DLD1 (cell line): ENCODE results near the gene SMIM35.

Experiments used
- in situ Hi-C: cut with HindIII; loops from 2 replicates; pipeline ENCODE4 v1.10.0; 2017; ENCODE audit warnings: low sequenced_read_pairs

SMIM35 gene

DNA sequence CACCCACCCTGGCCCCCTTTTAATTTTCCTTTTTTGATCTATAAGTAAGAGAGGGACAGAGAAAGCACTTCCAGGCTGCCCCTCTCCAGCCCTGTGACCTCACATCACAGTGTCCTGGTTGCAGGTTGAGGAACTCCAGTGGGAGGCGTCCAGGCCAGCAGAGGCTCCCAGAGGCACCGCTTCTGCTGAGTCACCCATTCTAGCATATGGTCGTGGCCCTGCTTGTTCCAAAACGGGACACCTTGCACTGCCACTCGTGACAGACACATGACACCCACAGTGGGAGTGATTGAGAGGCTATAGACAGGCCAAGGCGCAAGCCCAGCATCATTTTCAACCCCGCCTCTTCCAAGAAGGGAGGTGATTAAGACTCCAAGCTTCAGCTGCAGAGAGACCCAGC, 25.9 kb downstream of the SMIM35 start:
- in situ Hi-C loops: loop anchor here (25.0 kb wide), 1 partner anchor 249 kb away; the partner anchor contains the start of gene FXYD2

DNA sequence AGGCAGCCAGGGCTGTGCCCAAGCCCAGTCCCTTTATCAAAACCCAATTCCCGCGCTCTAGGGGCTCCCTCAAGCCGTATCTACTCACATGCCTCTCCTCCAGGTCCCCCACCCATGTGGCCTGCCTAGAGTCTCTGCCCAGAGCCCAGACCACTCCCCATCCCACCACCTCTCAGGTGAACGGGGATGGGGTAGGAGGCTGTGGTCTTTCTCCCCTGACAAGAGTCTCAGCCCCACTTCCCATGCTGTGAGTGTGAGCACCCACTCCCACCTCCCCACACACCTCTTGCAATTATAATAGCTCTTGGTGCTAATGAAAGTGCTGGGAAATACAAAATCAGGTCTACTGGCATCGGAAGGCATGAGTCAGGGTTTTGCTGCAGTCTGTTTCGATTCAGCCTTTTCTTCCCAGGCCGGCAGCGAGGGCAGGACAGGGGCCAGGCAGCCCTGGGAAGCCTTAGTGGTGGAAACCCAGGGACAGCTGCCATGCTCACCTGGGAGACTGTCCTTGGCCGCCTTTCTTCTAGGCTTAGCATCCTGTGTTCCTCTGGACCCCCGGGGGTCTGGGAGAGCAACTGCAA, 26.6 kb downstream of the SMIM35 start:
- in situ Hi-C loops: loop anchor here (25.0 kb wide), 1 partner anchor 248 kb away; the partner anchor contains the start of gene FXYD2

DNA sequence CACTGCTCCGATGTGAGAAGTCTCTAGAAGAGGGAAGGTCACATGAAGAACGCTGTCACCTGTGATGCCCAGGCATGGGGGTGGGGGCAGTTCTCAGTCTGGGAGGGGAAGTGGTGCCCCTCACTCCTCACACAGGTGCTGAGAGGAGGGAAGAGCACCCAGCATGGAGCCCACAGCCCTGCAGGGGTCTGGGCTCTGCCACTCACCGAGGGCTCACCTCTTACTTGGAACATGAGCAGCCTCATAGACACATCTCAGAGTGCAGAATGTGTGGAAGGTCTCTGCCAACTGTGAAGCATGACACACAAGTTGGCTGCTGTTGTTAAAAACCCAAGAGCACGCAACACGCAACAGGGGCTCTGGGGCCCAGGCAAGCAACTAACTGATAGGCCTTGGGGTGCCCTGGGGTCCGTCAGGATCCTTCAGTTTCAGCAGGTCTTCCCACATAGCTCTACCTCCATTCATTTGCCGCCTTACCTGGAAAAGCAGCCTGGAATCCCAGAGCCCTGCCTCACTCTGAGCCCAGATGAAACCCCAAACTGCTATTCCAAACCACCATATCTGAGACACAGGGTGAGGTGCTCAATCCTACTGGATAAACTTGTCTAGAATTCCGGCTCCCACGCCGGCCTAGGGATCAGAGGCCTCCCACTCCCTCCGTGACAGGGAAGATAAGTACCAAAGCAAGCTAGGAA, 27.4 kb downstream of the SMIM35 start:
- in situ Hi-C loops: loop anchor here (25.0 kb wide), 1 partner anchor 247 kb away; the partner anchor contains the start of gene FXYD2

DNA sequence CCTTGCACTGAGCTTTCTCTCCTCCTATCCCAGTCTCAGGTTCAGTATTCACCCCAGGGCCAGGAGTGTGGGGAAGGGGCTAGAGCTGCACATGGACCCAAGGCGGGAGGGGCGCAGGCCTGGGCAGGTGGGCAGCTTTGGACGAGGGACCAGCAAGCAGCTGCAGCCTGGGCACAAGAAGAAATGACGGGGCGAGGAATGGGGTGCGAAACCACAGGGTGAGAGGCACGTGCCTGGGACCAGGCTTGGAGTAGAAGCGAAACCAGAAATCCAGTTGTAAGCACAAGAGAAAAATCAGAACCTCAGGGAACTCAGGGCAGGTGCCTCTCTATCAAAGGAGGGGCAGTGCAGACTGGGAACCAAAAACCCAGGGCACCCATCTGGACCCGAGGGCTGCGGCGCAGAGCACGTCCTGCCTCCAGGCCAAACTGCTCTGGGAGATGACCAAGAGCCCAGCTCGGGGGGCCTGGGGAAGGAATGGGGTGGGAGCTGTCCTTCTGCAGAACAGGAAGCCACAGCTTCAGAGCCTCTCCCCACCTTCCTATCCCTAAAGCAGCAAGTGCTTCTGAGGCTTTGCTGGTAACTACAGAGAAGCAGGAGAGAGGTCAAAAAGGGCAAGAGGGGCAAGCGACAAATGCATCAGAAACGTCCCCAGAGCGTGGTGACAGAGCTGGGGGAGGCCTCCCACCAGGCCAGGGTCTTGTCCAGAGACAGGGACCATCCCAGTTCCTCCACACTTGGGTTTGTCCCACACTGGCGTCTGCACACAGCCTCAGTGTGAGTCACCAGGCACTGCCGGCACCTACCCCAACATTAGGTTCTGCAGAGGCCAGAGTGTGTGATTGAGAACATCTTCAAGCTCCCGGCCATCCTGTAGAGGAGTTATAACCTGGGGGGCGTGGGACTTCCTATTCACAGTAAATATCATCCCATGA, 28.2 kb downstream of the SMIM35 start:
- in situ Hi-C loops: loop anchor here (25.0 kb wide), 1 partner anchor 246 kb away; the partner anchor contains the start of gene FXYD2

DNA sequence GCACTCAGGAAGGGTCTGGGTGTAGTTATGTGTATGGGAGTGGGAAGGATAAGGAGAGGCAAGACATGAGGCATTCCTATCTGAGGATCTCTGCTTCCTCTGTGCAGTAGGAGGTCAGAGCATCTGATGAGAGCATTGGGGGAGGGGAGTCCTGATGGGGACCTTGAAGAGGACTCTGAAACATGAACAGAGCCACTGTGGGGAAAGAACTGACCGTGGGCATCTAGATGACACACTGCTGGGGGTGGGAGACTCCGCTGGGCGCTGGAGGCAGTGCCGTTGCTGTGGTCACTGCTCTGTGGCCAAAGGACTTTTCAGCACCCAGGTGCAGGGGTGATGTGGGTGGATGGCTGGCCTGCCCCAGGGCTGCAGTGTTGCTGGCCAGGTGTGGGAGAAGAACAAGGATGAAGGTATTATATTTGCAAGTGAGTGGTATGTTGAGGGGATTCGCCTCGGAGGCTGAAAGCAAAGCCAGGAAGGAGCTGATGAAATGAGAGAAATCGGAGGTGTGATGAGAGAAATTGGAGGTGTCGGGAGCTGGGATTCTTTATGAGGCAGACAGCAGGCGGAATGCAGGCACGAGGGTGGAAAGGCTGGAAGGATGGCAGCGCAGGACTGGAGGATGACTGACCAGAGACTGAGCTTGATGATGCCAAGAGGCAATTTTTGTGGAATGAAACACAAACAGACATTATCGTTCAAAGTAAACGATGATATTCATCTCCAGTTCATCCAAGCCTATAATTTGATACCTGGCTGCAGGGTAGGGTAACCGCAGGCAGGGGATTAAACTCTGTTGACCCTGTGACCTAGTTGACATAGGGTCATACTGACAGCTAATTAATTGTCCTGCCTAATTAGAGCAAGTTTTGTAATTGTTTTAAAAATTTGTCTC, 29.3 kb downstream of the SMIM35 start:
- in situ Hi-C loops: loop anchor here (25.0 kb wide), 1 partner anchor 245 kb away; the partner anchor contains the start of gene FXYD2

DNA sequence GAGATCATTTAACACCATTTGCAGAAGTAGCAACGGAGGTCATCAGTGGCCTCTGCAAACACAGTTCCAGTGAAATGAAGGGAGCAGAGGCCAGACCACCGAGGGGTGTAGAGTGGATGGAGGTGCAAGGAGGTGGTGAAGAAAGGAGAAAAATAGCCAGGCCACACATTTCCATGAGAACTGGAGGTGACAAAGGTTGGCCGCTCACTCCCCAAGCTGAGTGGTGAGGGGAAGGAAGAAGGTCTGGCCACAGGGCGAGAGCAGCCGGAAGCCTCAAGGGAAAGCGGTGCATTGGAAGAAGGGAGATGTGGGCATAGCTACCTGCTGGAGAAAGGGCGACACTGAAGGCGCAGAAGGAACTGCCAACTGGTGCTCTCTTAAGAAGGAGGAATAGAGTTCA, 30.0 kb downstream of the SMIM35 start:
- in situ Hi-C loops: loop anchor here (25.0 kb wide), 1 partner anchor 245 kb away; the partner anchor contains the start of gene FXYD2

DNA sequence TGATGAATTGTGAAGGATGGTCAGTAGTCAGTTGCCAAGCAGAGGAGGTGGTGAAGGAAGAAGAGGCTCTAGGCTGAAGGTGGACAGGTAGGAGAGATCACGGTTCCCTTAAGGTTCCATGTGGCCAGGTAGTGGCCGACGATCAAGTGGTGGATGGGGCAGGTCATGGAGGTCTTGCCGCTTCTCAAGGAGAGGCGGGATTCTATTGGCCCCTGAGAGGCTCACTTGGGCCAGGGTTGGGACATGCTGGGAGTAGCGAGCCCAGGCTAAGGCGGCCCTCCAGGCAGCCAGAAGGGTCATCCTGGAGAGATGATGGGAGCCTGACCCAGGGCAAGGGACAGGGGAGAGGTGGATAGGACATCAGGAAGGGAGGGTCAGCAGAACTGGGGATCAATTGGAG, 30.8 kb downstream of the SMIM35 start:
- in situ Hi-C loops: loop anchor here (25.0 kb wide), 1 partner anchor 244 kb away; the partner anchor contains the start of gene FXYD2

DNA sequence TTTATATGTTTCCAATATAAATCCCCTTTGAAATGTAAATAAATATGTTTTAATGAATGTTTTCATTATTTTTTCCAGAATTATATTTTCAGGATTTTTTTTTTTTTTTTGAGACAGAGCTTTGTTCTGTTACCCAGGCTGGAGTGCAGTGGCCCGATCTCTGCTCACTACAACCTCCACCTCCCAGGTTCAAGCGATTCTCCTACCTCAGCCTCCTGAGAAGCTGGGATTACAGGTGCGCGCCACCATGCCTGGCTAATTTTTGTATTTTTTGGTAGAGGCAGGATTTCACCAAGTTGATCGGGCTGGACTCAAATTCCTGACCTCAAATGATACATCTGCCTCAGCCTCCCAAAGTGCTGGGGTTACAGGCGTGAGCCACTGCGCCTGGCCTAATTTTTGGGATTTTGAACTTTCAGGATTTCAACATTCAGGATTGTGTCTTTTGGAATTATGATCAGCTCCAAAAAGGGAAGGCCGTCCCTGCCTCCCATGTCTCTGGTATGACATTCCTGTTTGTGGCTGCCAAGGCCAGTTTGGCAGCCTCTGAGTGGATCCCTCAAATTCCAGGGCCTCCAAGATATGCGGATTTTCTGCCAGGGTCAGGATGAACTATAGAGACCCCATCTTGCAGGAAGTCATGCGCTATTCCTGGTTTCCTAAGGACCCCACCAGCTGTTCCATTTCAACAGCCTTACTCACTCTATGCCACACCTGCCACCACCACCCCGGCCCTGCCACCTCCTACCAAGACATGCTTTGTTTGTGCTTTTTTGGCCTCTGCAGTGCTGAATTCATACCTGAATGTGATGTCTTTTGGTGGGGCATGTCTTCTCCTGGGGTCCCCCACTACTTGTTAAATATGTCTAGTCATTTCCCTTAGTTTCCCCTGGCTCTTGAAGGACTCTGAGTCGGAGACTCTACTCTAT, 31.8 kb downstream of the SMIM35 start:
- in situ Hi-C loops: loop anchor here (5.0 to 25.0 kb wide), 2 partner anchors 108 to 243 kb away; partner anchors contain the start of gene FXYD2

DNA sequence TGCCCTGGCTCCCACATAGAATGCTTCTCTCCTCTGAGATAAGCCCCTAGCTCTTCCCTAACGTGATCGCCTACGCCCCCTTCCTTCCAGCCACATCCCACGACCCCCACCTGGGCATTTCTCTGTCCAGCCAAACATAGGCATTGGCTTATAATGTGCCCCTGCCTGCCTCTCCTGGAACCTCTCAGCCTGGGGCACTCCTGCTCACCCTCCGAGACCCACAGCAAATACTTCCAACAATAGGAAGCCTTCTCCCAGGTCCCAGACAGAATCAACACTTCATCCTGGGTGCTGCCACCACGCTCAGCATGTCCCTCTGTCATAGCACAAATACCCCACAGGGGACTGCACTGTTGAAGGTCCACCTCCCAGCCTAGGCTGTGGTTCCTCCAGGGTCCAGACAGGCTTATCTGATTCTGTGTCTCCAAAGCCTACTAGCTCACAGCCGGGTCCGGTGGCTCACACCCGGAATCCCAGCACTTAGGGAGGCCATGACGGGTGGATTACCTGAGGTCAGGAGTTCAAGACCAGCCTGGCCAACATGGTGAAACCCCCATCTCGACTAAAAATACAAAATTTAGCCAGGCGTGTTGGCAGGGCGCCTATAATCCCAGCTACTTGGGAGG, 34.1 kb downstream of the SMIM35 start:
- in situ Hi-C loops: loop anchor here (5.0 to 25.0 kb wide), 2 partner anchors 105 to 240 kb away; partner anchors contain the start of gene FXYD2

DNA sequence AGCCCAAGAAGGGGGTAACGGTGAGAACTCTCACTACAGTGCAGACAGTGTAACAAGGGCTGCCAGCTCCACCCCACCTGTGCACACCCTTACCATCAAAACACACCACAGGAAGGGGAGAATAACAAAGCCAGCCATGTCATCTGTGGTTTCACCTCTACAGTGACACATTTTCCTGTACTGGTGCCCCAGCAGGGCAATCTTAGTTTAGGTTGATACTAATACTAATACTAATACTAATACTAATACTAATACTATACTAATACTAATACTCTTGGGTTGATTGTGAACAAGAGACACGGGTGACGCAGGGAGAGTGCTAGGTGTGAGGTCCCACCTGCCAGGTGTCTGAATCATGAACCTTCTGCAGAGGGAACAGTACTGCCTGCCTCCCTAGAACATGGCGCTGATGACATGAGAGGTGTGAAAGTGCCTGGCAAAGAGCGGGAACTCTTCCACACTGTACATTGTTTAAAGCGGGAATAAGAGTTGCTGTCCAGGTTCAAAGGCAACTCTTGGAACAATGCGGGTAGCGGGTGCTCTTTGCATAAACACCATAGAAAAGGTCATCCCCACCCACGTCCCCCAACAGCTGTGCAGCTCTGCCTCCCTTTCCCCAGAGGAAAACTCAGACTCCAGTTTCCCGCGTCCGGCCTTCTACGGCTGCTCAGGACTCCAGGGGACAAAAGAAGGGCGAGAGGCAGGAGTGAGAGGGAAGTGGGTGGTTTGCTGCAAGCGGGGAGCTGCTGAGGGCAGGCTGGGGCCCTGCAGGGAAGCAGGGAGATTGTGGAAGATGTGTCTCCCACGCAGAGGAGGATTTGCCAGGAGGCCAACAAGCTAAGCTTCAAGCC, 34.9 kb downstream of the SMIM35 start:
- in situ Hi-C loops: loop anchor here (5.0 to 25.0 kb wide), 2 partner anchors 105 to 240 kb away; partner anchors contain the start of gene FXYD2

DNA sequence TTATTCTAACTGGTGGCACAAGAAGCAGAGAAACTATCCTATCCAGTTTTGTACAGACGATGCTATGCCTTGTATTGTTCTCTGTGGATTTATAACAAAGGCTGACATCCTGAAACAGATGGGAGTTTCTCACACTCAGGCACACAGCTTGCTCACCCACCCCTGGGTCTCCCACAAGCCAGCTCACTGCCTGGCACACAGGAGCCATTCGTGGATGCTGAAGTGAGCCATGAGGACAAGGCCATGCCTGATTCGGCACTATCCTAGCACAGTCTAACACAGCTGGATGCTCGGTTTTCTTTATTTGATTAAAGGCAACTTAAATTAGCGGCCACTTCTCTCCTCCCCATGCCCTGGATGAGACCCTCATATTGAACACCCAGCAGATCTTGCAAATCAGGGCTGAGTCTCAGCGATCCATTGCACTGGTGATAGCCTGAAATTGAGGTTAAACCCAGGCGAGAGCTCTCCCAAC, 35.6 kb downstream of the SMIM35 start:
- in situ Hi-C loops: loop anchor here (5.0 to 25.0 kb wide), 2 partner anchors 104 to 239 kb away; partner anchors contain the start of gene FXYD2

DNA sequence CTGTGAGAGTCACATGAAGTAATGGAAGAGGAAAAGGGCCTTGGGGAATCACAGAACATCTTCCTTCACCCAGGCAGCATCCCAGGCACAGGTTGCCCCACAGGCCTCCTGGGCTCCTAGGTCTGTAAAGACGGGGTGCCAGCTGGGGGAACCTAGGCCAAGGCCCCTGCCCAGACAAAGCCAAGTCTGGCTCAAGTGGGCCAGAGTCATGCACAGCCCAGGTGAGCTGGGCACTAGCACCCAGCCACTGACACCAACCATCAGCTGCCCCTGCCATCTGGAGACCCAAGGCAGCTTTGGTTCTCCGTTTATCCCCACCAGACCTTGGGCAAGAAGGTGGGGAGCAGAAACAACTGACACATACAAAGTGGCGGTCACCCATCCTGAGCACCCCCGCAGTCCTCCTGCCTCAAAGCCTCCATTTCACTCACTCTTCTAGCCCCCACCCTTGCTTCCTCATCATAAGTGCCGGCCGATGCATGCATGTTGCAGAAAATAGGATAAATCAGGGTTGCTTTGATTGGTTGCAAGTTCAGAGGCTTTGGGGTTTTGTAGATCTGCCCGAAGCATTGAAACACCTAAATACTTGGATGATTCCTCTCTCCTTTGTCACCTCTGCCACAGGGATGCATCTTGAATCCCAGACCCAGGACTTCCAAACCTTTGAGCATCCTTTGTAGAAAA, 36.4 kb downstream of the SMIM35 start:
- in situ Hi-C loops: loop anchor here (5.0 to 25.0 kb wide), 2 partner anchors 103 to 238 kb away; partner anchors contain the start of gene FXYD2

DNA sequence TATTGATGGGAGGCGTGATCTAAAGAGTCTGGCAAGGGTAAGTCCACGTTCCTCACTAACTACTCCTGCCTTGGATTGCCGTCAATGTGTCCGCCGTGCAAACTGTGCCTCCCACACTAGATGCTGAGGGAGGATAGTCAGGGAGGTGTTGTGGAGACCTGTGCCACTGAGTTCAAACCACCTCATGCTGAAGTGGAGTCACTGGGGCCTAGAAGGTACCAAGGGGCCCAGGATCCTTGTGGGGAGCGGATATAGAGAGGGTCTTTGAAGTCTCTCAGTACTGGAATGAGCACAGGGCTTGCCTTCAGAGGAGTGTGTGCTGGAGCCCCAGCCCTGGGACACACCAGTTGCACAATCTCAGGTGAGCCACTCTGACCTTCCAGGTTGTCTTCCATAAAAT, 37.0 kb downstream of the SMIM35 start:
- in situ Hi-C loops: loop anchor here (5.0 to 25.0 kb wide), 3 partner anchors 102 to 625 kb away; partner anchors contain the start of gene FXYD2

DNA sequence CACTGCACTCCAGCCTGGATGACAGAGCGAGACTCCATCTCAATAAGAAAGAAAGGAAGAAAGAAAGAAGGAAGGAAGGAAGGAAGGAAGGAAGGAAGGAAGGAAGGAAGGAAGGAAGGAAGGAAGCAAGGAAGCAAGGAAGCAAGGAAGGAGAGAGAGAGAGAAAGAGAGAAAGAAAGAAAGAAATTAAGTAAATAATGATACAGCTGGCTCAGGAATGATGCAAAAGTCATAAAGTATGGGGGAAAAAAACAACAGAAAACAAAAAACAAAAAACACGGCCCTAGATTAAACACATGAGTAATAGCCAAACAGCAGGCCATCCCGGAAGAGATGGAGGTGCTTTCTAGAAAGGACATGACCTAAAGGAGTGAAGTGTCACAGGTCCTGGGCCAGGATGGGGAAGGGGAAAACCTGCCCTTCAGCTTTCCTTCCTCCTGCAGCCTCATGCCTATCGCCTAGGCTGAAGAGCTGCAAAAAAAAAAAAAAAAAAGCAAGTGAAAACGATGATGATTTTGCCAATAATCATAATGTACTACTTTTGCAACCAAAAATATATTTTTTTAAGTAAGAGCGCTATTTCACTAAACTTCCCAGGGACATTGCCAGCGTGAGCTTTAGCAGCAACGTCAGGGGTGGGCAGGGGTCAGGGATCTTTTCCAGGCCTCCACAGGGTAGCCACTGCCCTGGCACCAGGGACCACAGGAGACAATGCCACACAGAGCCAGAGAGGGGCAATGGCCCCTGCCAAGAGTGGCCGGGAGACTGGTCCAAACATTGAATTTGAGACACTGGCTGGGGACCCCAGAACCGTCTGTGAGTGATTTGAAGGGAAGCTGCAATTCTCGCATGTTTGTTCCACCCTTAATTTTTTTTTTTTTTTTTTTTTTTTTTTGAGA, 38.0 kb downstream of the SMIM35 start:
- in situ Hi-C loops: loop anchor here (10.0 kb wide), 1 partner anchor 624 kb away; no protein-coding TSS in a partner anchor

DNA sequence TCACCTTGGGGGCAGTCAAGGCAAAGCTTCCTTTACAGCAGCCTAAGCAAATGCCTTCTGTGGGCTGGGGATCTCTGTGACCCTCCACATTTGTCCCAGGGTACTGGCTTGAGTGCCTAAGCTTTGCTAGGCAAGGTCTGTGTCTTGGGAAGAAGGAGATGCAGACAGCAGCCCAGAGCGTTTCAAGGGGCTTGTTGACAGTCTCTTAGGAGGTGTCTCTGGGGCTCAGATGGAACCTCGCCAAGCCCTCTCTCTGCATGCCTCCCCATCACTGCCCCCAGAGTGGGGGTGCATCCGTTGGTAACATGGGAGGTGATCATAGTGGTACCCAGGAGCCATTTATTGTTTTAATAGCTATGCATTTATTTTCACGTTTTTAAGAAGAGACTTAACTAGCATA, 39.0 kb downstream of the SMIM35 start:
- in situ Hi-C loops: loop anchor here (10.0 kb wide), 1 partner anchor 623 kb away; no protein-coding TSS in a partner anchor
